PFSK-1 (cell line): ENCODE data around the gene SYCE3.

Experiments
- FOXP2 ChIP-seq: optimal IDR thresholded peaks from 2 replicates; pipeline ENCODE3; 2011; ENCODE audit warnings: borderline replicate concordance, control low read depth, inconsistent platforms; ENCODE audit not compliant: insufficient read depth; ENCODE audit errors: extremely low read length, extremely low read depth
- POLR2AphosphoS5 ChIP-seq: IDR thresholded peaks from 2 replicates; pipeline ENCODE4 v1.6.1; 2012; ENCODE audit warnings: low read depth, mild to moderate bottlenecking, control low read depth, low read length, moderate library complexity
- SIN3A ChIP-seq: IDR thresholded peaks from 2 replicates; pipeline ENCODE4 v1.6.1; 2012; ENCODE audit warnings: mild to moderate bottlenecking, low read length, moderate library complexity, borderline replicate concordance; ENCODE audit not compliant: insufficient read depth
- TAF1 ChIP-seq: IDR thresholded peaks from 2 replicates; pipeline ENCODE4 v1.6.1; 2012; ENCODE audit warnings: low read length, control low read depth, borderline replicate concordance; ENCODE audit not compliant: insufficient read depth
- TF ChIP-seq, protein P1 (sequence below), 2 experiments: IDR thresholded peaks; 2 replicates each; pipeline versions ENCODE4 v1.6.1 to v1.8.0; 2011 to 2012; ENCODE audit warnings: low read depth in 2 of 2, low read length in 2 of 2, control low read depth in 1 of 2, inconsistent platforms in 1 of 2, mild to moderate bottlenecking in 1 of 2, moderate library complexity in 1 of 2; ENCODE audit not compliant: insufficient read depth in 1 of 2

DNA sequence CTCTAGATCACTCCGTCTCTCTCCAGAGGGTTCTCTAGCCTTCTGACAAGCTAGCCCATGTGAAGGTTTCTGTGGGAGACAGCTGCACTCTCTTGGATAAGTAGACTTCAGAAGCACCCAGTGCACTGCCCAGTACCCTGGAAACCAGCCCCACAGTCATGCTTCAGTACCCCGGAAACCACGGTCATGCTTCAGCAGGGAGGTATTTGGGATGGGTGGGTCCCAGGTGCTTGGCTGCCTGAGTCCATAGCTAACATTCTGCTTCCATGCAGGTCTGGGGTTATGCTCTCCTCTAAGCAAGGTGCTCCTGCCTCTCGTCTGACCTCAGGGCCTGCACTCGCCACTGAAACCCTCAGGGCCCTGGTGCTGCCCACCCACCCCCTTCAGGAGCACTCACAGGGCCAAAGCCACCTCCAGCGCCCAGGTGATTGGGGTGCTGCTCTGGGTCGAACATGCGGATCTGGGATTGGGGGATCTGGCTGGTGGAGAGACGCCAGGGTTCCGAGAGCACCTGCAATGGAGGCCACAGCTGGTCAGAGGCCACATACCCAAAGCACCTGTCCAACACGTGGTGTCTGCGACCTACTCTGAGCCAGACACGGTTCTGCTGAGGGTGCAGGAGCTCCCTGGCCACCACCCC lies 7.3 kb upstream of the SYCE3 start:
- TF ChIP-seq, protein P1, sequence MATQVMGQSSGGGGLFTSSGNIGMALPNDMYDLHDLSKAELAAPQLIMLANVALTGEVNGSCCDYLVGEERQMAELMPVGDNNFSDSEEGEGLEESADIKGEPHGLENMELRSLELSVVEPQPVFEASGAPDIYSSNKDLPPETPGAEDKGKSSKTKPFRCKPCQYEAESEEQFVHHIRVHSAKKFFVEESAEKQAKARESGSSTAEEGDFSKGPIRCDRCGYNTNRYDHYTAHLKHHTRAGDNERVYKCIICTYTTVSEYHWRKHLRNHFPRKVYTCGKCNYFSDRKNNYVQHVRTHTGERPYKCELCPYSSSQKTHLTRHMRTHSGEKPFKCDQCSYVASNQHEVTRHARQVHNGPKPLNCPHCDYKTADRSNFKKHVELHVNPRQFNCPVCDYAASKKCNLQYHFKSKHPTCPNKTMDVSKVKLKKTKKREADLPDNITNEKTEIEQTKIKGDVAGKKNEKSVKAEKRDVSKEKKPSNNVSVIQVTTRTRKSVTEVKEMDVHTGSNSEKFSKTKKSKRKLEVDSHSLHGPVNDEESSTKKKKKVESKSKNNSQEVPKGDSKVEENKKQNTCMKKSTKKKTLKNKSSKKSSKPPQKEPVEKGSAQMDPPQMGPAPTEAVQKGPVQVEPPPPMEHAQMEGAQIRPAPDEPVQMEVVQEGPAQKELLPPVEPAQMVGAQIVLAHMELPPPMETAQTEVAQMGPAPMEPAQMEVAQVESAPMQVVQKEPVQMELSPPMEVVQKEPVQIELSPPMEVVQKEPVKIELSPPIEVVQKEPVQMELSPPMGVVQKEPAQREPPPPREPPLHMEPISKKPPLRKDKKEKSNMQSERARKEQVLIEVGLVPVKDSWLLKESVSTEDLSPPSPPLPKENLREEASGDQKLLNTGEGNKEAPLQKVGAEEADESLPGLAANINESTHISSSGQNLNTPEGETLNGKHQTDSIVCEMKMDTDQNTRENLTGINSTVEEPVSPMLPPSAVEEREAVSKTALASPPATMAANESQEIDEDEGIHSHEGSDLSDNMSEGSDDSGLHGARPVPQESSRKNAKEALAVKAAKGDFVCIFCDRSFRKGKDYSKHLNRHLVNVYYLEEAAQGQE (IDR thresholded peaks at IDR 0.05; ENCODE audit: insufficient read depth in 1 of 2, low read depth in 2 of 2, low read length in 2 of 2): no peak
- TF ChIP-seq FOXP2 (no peak), TAF1 (no peak), SIN3A (no peak), POLR2AphosphoS5 (no peak)
